ENCODE results near the gene MMP10.

Gene MMP10

DNA sequence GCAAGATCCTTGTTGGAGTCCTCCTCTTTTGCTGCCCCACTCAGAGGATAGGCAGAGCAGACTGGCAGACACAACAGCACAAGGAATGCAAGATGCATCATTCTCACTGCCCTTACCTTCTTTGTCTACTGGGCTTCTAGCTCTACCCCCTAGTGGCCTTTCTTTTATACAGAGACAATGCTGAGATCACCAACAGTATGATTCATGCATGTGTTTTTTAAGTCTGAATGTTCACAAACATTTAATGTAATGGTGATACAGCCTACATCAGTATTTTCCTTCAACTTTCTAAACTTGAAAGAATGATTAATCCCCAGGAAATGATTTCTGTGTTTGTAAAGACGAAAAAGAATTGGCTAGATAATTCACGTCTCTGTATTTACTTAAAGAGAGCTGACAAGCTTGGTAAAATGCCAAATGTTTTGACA lies at the start of gene MMP10:
Gene MMP10 (minus strand): TSS at position 138 of the 428 bp plus-strand sequence. CDS start 37 bp downstream, at position 101.
- in situ Hi-C loops (cut with MboI; ENCODE audit: low sequenced_read_pairs, unreplicated experiment): no loop called here
- TF ChIP-seq, protein P1, sequence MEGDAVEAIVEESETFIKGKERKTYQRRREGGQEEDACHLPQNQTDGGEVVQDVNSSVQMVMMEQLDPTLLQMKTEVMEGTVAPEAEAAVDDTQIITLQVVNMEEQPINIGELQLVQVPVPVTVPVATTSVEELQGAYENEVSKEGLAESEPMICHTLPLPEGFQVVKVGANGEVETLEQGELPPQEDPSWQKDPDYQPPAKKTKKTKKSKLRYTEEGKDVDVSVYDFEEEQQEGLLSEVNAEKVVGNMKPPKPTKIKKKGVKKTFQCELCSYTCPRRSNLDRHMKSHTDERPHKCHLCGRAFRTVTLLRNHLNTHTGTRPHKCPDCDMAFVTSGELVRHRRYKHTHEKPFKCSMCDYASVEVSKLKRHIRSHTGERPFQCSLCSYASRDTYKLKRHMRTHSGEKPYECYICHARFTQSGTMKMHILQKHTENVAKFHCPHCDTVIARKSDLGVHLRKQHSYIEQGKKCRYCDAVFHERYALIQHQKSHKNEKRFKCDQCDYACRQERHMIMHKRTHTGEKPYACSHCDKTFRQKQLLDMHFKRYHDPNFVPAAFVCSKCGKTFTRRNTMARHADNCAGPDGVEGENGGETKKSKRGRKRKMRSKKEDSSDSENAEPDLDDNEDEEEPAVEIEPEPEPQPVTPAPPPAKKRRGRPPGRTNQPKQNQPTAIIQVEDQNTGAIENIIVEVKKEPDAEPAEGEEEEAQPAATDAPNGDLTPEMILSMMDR (IDR thresholded peaks at IDR 0.05; ENCODE audit: borderline replicate concordance, control extremely low read depth, extremely low read depth, insufficient read depth, missing control alignments): no peak
- no peak for DNase-seq (ENCODE audit: low spot score)

DNA sequence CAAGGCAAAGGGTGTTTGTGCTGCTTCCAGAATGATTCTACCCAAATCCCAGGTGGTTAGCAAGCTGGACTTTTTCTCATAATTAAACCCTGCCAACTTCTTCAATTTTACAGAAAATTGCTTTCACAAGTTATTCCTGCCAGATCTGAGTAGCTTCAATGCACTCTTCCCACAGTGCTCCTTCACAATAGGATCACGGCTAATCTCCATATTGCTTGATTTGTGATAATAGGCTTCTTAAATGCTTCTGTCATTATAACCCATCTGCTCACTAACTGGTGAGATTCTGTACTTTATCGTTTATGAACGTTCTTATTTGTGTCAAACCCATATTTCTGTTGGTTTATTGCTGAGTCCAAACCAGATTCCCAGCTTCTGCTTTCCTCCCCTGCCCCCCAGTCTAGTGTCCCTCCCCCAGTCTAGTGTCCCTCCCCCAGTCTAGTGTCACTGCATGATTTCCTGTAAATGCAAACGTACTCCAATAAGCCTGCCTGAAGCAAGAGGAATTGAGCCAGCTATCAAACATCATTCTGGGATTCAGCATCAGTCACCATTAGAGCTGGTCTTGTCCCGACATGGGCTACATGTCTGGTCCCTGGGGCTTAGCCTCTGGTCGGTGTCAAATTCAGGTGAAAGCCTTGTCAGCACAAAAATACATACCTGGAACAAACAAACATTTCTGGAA lies 49.0 kb upstream of the MMP10 start:
- DNase-seq (ENCODE audit: low spot score): no peak
- TF ChIP-seq, protein P1 (IDR thresholded peaks at IDR 0.05; ENCODE audit: borderline replicate concordance, control extremely low read depth, extremely low read depth, insufficient read depth, missing control alignments): no peak
- in situ Hi-C loops (cut with MboI; ENCODE audit: low sequenced_read_pairs, unreplicated experiment): no loop called here

DNA sequence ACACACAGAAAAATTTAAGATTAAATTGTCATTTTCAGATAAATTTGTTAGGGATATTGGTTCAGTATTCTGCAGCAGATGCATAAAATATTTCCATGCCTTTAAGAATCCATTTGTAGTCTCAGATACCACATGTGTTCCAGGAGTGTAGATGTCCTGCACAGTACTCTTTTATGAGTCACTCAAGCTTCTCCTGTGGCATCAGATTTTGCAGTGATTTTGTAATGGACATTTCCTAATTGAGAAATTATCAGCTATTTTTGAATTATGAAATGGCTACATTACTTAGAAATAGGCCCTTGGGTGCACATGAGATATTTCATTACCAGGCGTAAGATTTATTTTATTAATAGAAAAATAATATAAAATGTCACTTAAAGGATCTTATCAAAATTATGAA lies 44.1 kb upstream of the MMP10 start:
- in situ Hi-C loops (cut with MboI; ENCODE audit: low sequenced_read_pairs, unreplicated experiment): no loop called here
- TF ChIP-seq, protein P1 (IDR thresholded peaks at IDR 0.05; ENCODE audit: borderline replicate concordance, control extremely low read depth, extremely low read depth, insufficient read depth, missing control alignments): no peak
- no peak for DNase-seq (ENCODE audit: low spot score)

DNA sequence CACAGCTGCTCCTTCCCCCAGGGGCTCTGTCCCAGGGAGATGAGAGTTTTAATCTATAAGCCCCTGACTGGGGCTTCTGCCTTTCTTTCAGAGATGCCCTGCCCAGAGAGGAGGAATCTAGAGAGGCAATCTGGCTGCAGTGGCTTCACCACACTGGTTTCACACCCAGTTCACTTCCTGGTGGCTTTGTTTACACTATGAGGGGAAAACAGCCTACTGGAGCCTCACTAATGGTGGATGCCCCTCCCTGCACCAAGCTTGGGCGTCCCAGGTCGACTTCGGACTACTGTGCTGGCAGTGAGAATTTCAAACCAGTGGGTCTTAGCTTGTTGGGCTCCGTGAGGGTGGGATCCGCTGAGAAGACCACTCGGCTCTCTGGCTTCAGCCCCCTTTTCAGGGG lies 39.1 kb upstream of the MMP10 start:
- in situ Hi-C loops (cut with MboI; ENCODE audit: low sequenced_read_pairs, unreplicated experiment): no loop called here
- no peak for DNase-seq (ENCODE audit: low spot score)
- TF ChIP-seq, protein P1 (IDR thresholded peaks at IDR 0.05; ENCODE audit: borderline replicate concordance, control extremely low read depth, extremely low read depth, insufficient read depth, missing control alignments): no peak

DNA sequence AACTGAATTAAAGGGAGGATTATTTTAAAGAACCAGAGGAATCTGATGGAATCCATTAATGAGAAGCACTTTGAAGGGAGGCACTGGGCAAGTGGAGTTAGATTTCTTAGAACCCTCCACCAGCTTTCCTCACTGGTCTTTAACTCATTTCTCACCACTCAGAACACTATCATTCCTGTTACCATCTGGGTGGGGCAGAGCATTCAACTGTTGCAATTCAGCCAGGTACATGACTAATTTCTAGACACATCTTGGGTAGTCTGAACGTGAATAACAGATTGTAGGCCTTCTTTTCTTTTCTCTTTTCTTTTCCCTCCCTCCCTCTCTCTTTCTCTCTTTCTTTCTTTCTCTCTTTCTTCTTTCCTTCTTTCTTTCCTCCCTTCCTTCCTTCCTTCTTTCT lies 33.1 kb upstream of the MMP10 start:
- TF ChIP-seq, protein P1 (IDR thresholded peaks at IDR 0.05; ENCODE audit: borderline replicate concordance, control extremely low read depth, extremely low read depth, insufficient read depth, missing control alignments): no peak
- DNase-seq (ENCODE audit: low spot score): no peak
- in situ Hi-C loops (cut with MboI; ENCODE audit: low sequenced_read_pairs, unreplicated experiment): no loop called here

DNA sequence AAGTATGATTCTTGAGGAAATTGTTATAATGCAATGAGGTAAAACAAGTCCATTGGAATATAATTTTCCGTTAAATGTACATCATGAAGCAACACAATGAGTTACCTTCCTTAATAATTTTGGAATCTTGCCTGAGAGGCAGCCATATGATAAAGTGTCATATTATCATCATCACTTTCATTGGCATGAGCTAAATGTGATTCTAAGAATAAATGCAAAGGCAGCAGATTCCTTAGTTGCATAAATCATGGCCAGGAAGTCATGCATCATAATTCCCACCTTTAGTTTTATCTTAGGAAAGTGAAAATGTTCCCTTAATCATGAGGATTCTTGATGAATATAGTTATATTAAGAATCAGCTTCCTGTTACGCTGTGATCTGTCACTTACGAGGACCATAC lies 31.8 kb upstream of the MMP10 start:
- TF ChIP-seq, protein P1 (IDR thresholded peaks at IDR 0.05; ENCODE audit: borderline replicate concordance, control extremely low read depth, extremely low read depth, insufficient read depth, missing control alignments): no peak
- in situ Hi-C loops (cut with MboI; ENCODE audit: low sequenced_read_pairs, unreplicated experiment): no loop called here
- DNase-seq (ENCODE audit: low spot score): no peak
